Measurements from ENCODE around the gene NLN.

GRCh38 chr5:65695896-65696295 is 26.1 kb upstream of the NLN start:
- TF ChIP-seq CTCF (IDR thresholded peaks at IDR 0.05) (no peak), POLR2A (IDR thresholded peaks at IDR 0.05; ENCODE audit: low read depth) (no peak)
